Neural progenitor cell (in vitro differentiated cells): Measurements from ENCODE around the gene FRY. TPM values are rescaled to one million over a fixed set of nuclear protein-coding genes. Genes with fewer than 3 reads are reported as not detected.

Source experiments
- DNase-seq: peaks from one replicate; pipeline ENCODE4 v3.0.0-alpha.2; 2016; ENCODE audit warnings: low spot score
- H2AFZ ChIP-seq: fragments of 200-600 bp; sonication (generic); replicated peaks from 2 replicates; pipeline ENCODE4 v1.6.1; 2016; ENCODE audit warnings: antibody characterized with exemption
- H3F3A ChIP-seq: fragments of 200-600 bp; sonication (generic); 2 replicates; pipeline ENCODE4 v1.6.1; 2016; ENCODE audit warnings: antibody characterized with exemption, low read depth
- H3K27ac ChIP-seq: fragments of 200-600 bp; sonication (generic); 2 replicates; pipeline ENCODE4 v1.5.1; 2016; ENCODE audit warnings: mild to moderate bottlenecking
- H3K27me3 ChIP-seq: fragments of 200-600 bp; sonication (generic); 2 replicates; pipeline ENCODE4 v1.6.1; 2016; ENCODE audit warnings: mild to moderate bottlenecking, moderate library complexity
- H3K36me3 ChIP-seq: fragments of 200-600 bp; sonication (generic); 2 replicates; pipeline ENCODE4 v1.5.1; 2016
- H3K4me1 ChIP-seq: fragments of 200-600 bp; sonication (generic); 2 replicates; pipeline ENCODE4 v1.6.1; 2016; ENCODE audit warnings: mixed run types
- H3K4me2 ChIP-seq: fragments of 200-600 bp; sonication (generic); 2 replicates; pipeline ENCODE4 v1.6.1; 2016
- H3K4me3 ChIP-seq: fragments of 200-600 bp; sonication (generic); 2 replicates; pipeline ENCODE4 v1.5.1; 2016
- H3K79me2 ChIP-seq: fragments of 200-600 bp; sonication (generic); 2 replicates; pipeline ENCODE4 v1.6.1; 2016; ENCODE audit warnings: low read depth
- H3K9ac ChIP-seq: fragments of 200-600 bp; sonication (generic); 2 replicates; pipeline ENCODE4 v1.6.1; 2016
- H3K9me3 ChIP-seq: fragments of 200-600 bp; sonication (generic); 2 replicates; pipeline ENCODE4 v1.5.1; 2016; ENCODE audit warnings: low read depth
- H4K20me1 ChIP-seq: fragments of 200-600 bp; sonication (generic); 2 replicates; pipeline ENCODE4 v1.6.1; 2016; ENCODE audit warnings: low read depth
- H3K27ac Mint-ChIP-seq: 3 replicates; pipeline ENCODE4 v1.8.0; 2021; ENCODE audit warnings: mixed read lengths
- H3K27me3 Mint-ChIP-seq: 2 replicates; pipeline ENCODE4 v1.8.0; 2022; ENCODE audit warnings: low read depth, mild to moderate bottlenecking, inconsistent platforms, moderate library complexity, mixed read lengths; ENCODE audit not compliant: insufficient read depth
- H3K36me3 Mint-ChIP-seq: 3 replicates; pipeline ENCODE4 v1.8.0; 2021; ENCODE audit warnings: mixed read lengths
- H3K4me1 Mint-ChIP-seq: 3 replicates; pipeline ENCODE4 v1.8.0; 2021; ENCODE audit warnings: mixed read lengths
- H3K4me3 Mint-ChIP-seq: 3 replicates; pipeline ENCODE4 v1.8.0; 2021; ENCODE audit warnings: mild to moderate bottlenecking, moderate library complexity, mixed read lengths
- H3K9me3 Mint-ChIP-seq: 3 replicates; pipeline ENCODE4 v1.8.0; 2020; ENCODE audit warnings: mixed read lengths
- EZH2 ChIP-seq: fragments of 200-600 bp; sonication (generic); IDR thresholded peaks from 2 replicates; pipeline ENCODE4 v1.6.1; 2017; ENCODE audit warnings: antibody characterized with exemption, mild to moderate bottlenecking, moderate library complexity
- EZH2phosphoT487 ChIP-seq: fragments of 200-600 bp; sonication (generic); IDR thresholded peaks from 2 replicates; pipeline ENCODE4 v1.6.1; 2017; ENCODE audit warnings: antibody characterized with exemption
- total RNA-seq: library from RNA; depleted of rRNA; stranded (reverse); fragments of >200 nt; gene quantifications from 2 replicates; pipeline ENCODE4 v1.2.3, GENCODE V29; 2015; ENCODE audit warnings: low replicate concordance
- TF ChIP-seq, protein P1 (sequence below): fragments of 200-600 bp; sonication (generic); IDR thresholded peaks from 2 replicates; pipeline ENCODE4 v1.5.1; 2017; ENCODE audit warnings: antibody characterized with exemption, mild to moderate bottlenecking

The FRY gene
- total RNA-seq, 1 donor from 2014 or later = 12.6 TPM

DNA sequence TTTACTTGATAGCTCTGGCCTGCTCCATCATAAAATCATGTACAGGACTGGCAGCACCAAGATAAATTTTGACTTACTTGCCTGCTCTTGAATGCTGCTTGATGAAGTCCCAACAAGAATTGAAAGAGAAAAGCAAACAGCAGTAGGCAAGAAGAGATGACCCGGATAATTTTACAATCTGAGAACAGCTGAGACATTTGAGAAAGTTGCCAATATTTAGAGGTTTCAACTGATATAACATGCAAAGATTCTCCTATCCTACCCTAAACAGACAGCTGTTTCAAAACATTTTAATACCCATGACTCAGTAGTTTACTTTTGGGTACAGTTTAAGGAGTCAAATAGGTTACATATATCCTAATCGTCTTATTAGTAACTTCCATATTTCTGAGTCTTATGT, 5.9 kb downstream of the FRY start:
- Histone ChIP-seq H3F3A (peaks cover under 1% of the 10 kb centered on the region), H4K20me1 (no peaks in the 10 kb centered on the region), H3K4me1 (peaks cover 35% of the 10 kb centered on the region), H3K27ac (no peak overlapping the region), H3K27me3 (no peaks in the 10 kb centered on the region), H3K4me2 (no peak overlapping the region), H3K9me3 (no peaks in the 10 kb centered on the region), H2AFZ (no peak overlapping the region), H3K9ac (no peak overlapping the region), H3K36me3 (no peaks in the 10 kb centered on the region), H3K79me2 (peaks cover 40% of the 10 kb centered on the region), H3K4me3 (no peak overlapping the region)
- H3K4me3 Mint-ChIP-seq = no peak overlapping the region
- H3K4me1 Mint-ChIP-seq = no peaks in the 10 kb centered on the region
- H3K9me3 Mint-ChIP-seq = no peaks in the 10 kb centered on the region
- DNase-seq = no peak
- TF ChIP-seq EZH2 = no peak
- TF ChIP-seq, protein P1, sequence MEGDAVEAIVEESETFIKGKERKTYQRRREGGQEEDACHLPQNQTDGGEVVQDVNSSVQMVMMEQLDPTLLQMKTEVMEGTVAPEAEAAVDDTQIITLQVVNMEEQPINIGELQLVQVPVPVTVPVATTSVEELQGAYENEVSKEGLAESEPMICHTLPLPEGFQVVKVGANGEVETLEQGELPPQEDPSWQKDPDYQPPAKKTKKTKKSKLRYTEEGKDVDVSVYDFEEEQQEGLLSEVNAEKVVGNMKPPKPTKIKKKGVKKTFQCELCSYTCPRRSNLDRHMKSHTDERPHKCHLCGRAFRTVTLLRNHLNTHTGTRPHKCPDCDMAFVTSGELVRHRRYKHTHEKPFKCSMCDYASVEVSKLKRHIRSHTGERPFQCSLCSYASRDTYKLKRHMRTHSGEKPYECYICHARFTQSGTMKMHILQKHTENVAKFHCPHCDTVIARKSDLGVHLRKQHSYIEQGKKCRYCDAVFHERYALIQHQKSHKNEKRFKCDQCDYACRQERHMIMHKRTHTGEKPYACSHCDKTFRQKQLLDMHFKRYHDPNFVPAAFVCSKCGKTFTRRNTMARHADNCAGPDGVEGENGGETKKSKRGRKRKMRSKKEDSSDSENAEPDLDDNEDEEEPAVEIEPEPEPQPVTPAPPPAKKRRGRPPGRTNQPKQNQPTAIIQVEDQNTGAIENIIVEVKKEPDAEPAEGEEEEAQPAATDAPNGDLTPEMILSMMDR = no peak
- no peak for TF ChIP-seq EZH2phosphoT487
- no peak overlapping the region for H3K27ac Mint-ChIP-seq
- H3K36me3 Mint-ChIP-seq = no peaks in the 10 kb centered on the region
- H3K27me3 Mint-ChIP-seq = peaks cover 5% of the 10 kb centered on the region

DNA sequence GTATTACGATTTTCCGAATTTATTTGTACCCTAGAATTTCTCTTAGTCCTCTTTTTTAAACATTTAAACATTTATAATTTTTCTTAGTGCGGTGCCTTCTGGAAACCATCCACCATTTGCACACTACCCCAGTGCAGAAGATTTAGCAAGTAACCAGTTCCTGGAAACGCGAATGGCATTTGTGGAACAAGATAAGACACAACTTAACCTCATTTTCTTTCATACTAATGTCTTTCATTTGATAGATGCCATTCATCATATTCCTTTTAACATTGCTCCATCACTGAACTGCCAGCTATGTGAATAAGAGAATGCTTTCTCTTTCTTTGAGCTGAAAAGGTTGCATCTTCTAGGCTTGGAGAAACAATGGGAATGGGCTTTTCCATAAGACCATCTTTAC, 6.8 kb downstream of the FRY start:
- Histone ChIP-seq H3K9ac (no peak overlapping the region), H2AFZ (no peak overlapping the region), H3K9me3 (no peaks in the 10 kb centered on the region), H3K4me2 (no peak overlapping the region), H4K20me1 (no peaks in the 10 kb centered on the region), H3K79me2 (peaks cover 31% of the 10 kb centered on the region), H3K27me3 (no peaks in the 10 kb centered on the region), H3K36me3 (no peaks in the 10 kb centered on the region), H3K27ac (no peak overlapping the region), H3K4me1 (peaks cover 27% of the 10 kb centered on the region), H3K4me3 (no peak overlapping the region), H3F3A (no peaks in the 10 kb centered on the region)
- Mint-ChIP-seq H3K9me3 (no peaks in the 10 kb centered on the region), H3K4me1 (no peaks in the 10 kb centered on the region), H3K27me3 (peaks cover 5% of the 10 kb centered on the region), H3K4me3 (no peak overlapping the region), H3K36me3 (no peaks in the 10 kb centered on the region), H3K27ac (no peak overlapping the region)
- DNase-seq = no peak
- TF ChIP-seq EZH2 (no peak), EZH2phosphoT487 (no peak)
- TF ChIP-seq, protein P1 = no peak

DNA sequence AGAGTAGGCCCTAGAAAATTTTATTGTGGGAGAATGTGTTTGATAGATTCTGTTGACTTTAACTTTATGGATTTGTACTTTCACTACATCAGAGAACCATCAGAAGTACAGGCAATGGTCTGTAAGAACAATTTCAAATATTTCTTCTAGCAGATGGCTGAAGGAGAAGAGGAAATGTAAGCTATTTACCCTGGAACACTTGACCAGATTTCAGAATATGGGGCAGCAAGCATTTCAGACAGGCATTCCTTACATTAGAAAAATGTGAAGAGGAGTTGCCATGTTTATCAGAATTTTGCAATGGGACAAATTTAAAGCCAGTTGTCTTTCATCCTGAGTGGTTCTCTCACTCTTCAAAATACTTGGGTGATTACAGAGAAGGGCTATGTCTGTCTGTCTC, 7.5 kb downstream of the FRY start:
- Mint-ChIP-seq H3K27me3 (peaks cover 2% of the 10 kb centered on the region), H3K4me1 (no peaks in the 10 kb centered on the region), H3K4me3 (no peak overlapping the region), H3K27ac (no peak overlapping the region), H3K9me3 (no peaks in the 10 kb centered on the region), H3K36me3 (no peaks in the 10 kb centered on the region)
- H3K9ac ChIP-seq = no peak overlapping the region
- no peaks in the 10 kb centered on the region for H3K36me3 ChIP-seq
- no peaks in the 10 kb centered on the region for H4K20me1 ChIP-seq
- TF ChIP-seq EZH2 = no peak
- TF ChIP-seq, protein P1 = no peak
- TF ChIP-seq EZH2phosphoT487 = no peak
- no peaks in the 10 kb centered on the region for H3K27me3 ChIP-seq
- H3K9me3 ChIP-seq = no peaks in the 10 kb centered on the region
- H3K79me2 ChIP-seq = peaks cover 24% of the 10 kb centered on the region
- no peaks in the 10 kb centered on the region for H3F3A ChIP-seq
- H3K4me2 ChIP-seq = no peak overlapping the region
- H2AFZ ChIP-seq = no peak overlapping the region
- H3K4me3 ChIP-seq = no peak overlapping the region
- peaks cover 25% of the 10 kb centered on the region for H3K4me1 ChIP-seq
- H3K27ac ChIP-seq = no peak overlapping the region
- DNase-seq = no peak

DNA sequence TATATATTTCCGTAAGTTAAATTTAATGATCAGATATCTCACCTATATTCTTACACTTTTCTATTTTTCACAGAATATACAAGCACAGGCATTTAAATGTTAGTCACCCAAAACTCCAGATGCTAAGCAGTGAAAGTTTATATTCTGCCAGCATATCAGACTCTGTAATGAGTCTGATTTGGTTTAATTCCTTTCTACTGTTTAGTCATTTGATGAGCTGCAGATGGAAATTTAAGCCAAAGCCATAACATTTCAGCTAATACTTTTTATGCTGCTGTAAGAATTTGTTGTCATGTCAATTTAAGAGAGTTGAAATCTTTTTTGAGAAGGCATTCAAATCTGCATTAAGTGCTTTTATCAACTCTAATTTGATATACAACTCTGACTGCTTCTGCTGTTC, 8.0 kb downstream of the FRY start:
- H3K36me3 ChIP-seq = no peaks in the 10 kb centered on the region
- H3K36me3 Mint-ChIP-seq = no peaks in the 10 kb centered on the region
- H3F3A ChIP-seq = no peaks in the 10 kb centered on the region
- no peaks in the 10 kb centered on the region for H3K27me3 ChIP-seq
- no peaks in the 10 kb centered on the region for H3K9me3 Mint-ChIP-seq
- H3K27ac Mint-ChIP-seq = no peak overlapping the region
- no peak overlapping the region for H3K4me2 ChIP-seq
- no peak overlapping the region for H2AFZ ChIP-seq
- no peaks in the 10 kb centered on the region for H4K20me1 ChIP-seq
- H3K4me3 ChIP-seq = no peak overlapping the region
- peaks cover 20% of the 10 kb centered on the region for H3K79me2 ChIP-seq
- no peaks in the 10 kb centered on the region for H3K4me1 Mint-ChIP-seq
- peaks cover 2% of the 10 kb centered on the region for H3K27me3 Mint-ChIP-seq
- H3K9me3 ChIP-seq = no peaks in the 10 kb centered on the region
- H3K27ac ChIP-seq = no peak overlapping the region
- TF ChIP-seq, protein P1 = no peak
- TF ChIP-seq EZH2 = no peak
- no peak for DNase-seq
- H3K9ac ChIP-seq = no peak overlapping the region
- no peak overlapping the region for H3K4me3 Mint-ChIP-seq
- H3K4me1 ChIP-seq = peaks cover 25% of the 10 kb centered on the region
